Fibroblast of skin of abdomen (primary cell): ENCODE measurements around the gene PBX4. TPM values are rescaled to one million over a fixed set of nuclear protein-coding genes. Genes with fewer than 3 reads are reported as not detected.
"Not testable (repeated sequence)": the region's sequence is repeated elsewhere in the genome, so short reads cannot be mapped to it uniquely, and the experiment has no call there.

ENCODE experiments used
- DNase-seq: peaks from one replicate; pipeline ENCODE4 v3.0.0-alpha.2; 2013
- polyA plus RNA-seq, 2 experiments: library from polyadenylated mRNA; unstranded; fragments of 120-200 nt; gene quantifications; one replicate each; pipeline ENCODE4 v1.2.1, GENCODE V29; 2013; ENCODE audit not compliant: insufficient read length in 2 of 2

The PBX4 gene
- 2.0 TPM for polyA plus RNA-seq (2013, experiment 1 of 2; ENCODE audit: insufficient read length)
- polyA plus RNA-seq (2013, experiment 2 of 2; ENCODE audit: insufficient read length), result 2.3 TPM

GRCh38 chr19:19618219-19619051, at the start of gene PBX4:
Gene PBX4, minus strand, starts transcription at chr19:19618687. Its CDS starts 58 bp downstream, at chr19:19618629.
- DNase-seq, result peak; percentile 93

- DNase-seq, result not testable (repeated sequence)
Measured at GRCh38 chr19:19665420-19665948, 47.0 kb upstream of the PBX4 start.

GRCh38 chr19:19663256-19664120, 45.0 kb upstream of the PBX4 start, which contains the start of gene ATP13A1:
Gene ATP13A1, minus strand, starts transcription at chr19:19663676. Its CDS starts 10 bp downstream, at chr19:19663666.
- peak; percentile 98 for DNase-seq

GRCh38 chr19:19662871-19663255, 44.4 kb upstream of the PBX4 start:
- no peak for DNase-seq

GRCh38 chr19:19662344-19662743, 43.9 kb upstream of the PBX4 start:
- no peak for DNase-seq

GRCh38 chr19:19661675-19662251, 43.3 kb upstream of the PBX4 start:
- no peak for DNase-seq

GRCh38 chr19:19661141-19661674, 42.7 kb upstream of the PBX4 start:
- DNase-seq, result no peak

- DNase-seq, result no peak
Measured at GRCh38 chr19:19659646-19660245, 41.3 kb upstream of the PBX4 start.

GRCh38 chr19:19657397-19657783, 38.9 kb upstream of the PBX4 start:
- no peak for DNase-seq

GRCh38 chr19:19656451-19657396, 38.2 kb upstream of the PBX4 start:
- DNase-seq, result no peak

GRCh38 chr19:19655641-19656343, 37.3 kb upstream of the PBX4 start:
- no peak for DNase-seq

GRCh38 chr19:19655051-19655594, 36.6 kb upstream of the PBX4 start:
- DNase-seq, result no peak

GRCh38 chr19:19654441-19654840, 36.0 kb upstream of the PBX4 start:
- no peak for DNase-seq

- DNase-seq, result no peak
Measured at GRCh38 chr19:19653597-19654147, 35.2 kb upstream of the PBX4 start.

- DNase-seq, result no peak
Measured at GRCh38 chr19:19652482-19653295, 34.2 kb upstream of the PBX4 start.

- no peak for DNase-seq
Measured at GRCh38 chr19:19651076-19651475, 32.6 kb upstream of the PBX4 start.

GRCh38 chr19:19650331-19650730, 31.8 kb upstream of the PBX4 start:
- no peak for DNase-seq

GRCh38 chr19:19649580-19649995, 31.1 kb upstream of the PBX4 start:
- no peak for DNase-seq
